HG03457 (cell line): ENCODE results near the gene MIA.
"Not testable (repeated sequence)": the region's sequence is repeated elsewhere in the genome, so short reads cannot be mapped to it uniquely, and the experiment has no call there.

Experiments used
- ATAC-seq: cut with Tn5 transposase; IDR thresholded peaks from one replicate; pipeline ENCODE4 v1.9.1; 2021; ENCODE audit warnings: moderate number of reproducible peaks; ENCODE audit not compliant: unreplicated experiment

Gene MIA

DNA sequence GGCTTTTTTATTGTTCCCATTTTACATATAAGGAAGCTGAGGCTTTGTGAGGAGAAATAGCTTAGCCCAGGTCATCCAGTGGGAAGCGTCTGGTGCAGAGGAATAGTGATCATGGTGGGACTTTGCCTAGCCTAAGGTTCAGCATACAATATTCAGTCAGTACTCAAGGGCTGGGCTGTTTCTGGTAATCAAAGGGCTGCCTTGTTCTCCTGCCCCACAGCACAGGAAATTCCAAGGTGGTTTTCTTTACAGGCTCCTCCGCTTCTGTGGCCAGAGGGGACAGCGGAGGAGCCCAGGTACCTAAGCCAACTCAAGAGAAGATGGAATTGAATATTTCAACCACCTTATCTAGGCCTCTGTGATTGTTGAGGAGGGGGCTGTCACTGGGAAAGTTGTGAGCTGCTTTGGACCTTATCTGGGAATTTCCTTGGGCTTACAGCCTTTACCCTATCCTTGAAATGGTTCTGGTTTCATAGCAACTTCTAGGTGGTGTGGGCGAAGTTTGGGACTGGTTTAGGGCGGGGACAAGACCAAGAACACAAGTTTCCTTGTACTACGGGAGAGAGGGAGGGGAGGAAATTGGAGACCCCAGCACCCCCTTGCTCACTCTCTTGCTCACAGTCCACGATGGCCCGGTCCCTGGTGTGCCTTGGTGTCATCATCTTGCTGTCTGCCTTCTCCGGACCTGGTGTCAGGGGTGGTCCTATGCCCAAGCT lies at the start of gene MIA:
MIA (plus strand) TSS at position 606 of the 716 bp plus-strand sequence; CDS start at position 628, 22 bp downstream.
- no peak for ATAC-seq

DNA sequence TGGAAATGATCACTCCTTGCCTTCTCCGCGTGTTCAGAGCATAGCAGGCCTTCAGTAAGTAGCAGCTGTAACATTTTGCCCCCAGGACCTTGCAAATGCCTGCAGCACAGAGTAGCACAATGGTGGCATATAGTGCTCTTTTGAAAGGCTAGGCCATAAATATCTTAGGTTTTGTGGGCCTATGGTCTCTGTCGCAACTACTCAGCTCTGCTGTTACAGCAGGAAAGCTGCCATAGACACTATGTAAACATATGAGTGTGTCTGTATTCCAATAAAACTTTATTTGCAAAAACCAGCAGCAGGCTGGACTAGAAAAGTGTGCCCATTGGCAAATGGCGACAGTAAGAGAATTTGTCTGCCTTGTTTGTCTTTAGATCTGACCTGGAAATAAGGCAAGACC lies 49.0 kb upstream of the MIA start:
- ATAC-seq, result no peak

DNA sequence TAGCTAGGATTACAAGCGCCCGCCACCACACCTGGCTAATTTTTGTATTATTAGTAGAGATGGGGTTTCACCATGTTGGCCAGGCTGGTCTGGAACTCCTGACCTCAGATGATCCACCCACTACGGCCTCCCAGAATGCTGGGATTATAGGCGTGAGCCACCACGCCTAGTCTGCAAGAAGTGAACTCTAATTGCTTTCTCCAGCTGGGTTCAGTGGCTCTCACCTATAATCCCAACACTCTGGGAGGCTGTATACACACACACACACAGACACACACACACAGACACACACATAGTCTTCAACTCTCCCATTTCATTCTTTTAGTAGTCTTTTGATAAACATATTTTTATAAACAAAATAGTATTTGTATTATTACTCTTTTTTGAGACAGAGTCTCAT lies 45.3 kb upstream of the MIA start:
- ATAC-seq, result not testable (repeated sequence)

DNA sequence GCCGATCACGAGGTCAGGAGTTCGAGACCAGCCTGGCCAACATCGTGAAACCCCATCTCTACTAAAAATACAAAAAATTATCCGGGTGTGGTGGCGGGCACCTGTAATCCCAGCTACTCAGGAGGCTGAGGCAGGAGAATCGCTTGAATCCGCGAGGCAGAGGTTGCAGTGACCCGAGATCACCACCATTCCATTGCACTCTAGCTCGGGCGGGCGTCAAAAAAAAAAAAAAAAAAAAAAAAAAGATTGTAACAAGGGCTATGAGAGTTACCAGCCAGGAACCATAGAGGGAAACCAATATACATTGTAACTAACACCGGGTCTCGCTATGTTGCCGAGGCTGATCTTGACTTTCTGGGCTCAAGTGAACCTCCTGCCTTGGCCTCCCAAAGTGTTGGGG lies 43.0 kb upstream of the MIA start:
- ATAC-seq, result not testable (repeated sequence)

DNA sequence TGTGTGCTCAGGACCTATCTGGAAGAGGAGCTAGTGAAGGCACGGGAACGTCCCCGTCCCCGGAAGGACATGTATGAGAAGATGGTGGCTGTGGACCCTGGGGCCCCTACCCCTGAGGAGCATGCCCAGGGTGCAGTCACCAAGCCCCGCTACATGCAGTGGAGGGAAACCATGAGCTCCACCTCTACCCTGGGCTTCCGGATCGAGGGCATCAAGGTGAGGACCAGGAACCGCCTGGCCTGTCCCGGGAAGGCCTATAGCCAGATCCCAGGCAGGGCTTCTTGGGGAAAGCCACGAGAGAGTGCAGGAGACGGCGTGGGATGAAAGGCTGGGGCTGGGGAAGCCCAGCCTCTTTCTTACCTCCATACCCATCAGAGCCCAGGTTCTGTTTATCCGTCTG lies 42.2 kb upstream of the MIA start:
- no peak for ATAC-seq

- ATAC-seq, result no peak
These were observed 40.1 kb upstream of the MIA start for GRCh38 chr19:40735013-40735771.

DNA sequence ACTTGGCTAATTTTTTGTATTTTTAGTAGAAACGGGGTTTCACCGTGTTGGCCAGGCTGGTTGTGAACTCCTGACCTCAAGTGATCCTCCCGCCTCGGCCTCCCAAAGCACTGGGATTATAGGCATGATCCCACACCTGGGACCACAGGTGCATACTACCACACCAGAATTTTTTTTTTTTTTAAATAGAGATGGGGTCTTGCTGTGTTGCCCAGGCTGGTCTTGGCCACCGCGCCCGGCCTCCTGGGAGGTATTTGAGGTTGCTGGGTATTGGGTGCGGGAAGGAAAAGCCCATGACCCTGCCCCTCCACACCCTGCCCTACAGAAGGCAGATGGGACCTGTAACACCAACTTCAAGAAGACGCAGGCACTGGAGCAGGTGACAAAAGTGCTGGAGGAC lies 38.7 kb upstream of the MIA start:
- no peak for ATAC-seq

- no peak for ATAC-seq
These were observed 38.1 kb upstream of the MIA start for GRCh38 chr19:40737102-40737644.

GRCh38 chr19:40739030-40739839 lies 36.1 kb upstream of the MIA start:
- ATAC-seq, result no peak

GRCh38 chr19:40739871-40740703 lies 35.2 kb upstream of the MIA start:
- no peak for ATAC-seq

DNA sequence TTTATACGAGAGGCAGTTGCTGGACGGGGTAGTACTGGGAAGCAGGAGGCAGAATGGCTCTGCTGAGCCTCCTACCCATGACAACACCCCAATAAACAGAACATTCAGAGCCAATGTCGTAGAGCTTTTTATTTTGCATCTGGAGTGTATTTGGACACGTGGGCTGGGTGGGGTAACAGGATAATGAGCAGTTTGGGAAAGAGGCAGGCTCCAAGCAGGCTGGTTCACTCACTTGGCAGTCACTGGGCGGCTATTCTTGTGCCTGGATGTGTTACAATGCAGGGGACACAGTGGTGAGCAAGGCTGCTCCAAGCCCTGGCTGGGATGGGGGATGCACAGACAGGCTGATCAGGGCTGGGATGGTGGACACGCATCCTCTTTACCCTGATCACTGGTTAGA lies 34.6 kb upstream of the MIA start:
- ATAC-seq, result no peak

- no peak for ATAC-seq
These were observed 33.6 kb upstream of the MIA start for GRCh38 chr19:40741527-40742390.

- ATAC-seq, result no peak
These were observed 32.8 kb upstream of the MIA start for GRCh38 chr19:40742477-40742876.

- ATAC-seq, result no peak
These were observed 32.4 kb upstream of the MIA start for GRCh38 chr19:40742886-40743285.

DNA sequence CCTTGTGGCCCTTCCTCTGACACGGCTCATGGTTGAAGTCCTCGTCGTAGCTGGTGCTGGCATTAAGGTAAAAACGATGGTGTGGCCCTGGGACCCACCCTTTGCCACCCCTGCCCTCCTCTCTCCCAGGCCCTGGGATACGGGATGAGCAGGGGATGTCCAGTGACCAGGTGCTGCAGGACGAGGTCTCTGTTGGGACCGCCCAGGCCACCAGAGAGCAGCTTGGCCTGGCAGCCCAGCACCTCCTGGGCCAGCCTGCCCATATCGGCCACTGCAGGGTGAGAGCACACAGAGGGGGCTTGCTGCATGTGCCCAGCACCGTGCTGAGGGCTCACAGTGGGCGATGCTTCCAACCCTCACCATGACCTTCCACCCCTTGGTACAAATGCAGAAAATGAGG lies 31.4 kb upstream of the MIA start:
- no peak for ATAC-seq

DNA sequence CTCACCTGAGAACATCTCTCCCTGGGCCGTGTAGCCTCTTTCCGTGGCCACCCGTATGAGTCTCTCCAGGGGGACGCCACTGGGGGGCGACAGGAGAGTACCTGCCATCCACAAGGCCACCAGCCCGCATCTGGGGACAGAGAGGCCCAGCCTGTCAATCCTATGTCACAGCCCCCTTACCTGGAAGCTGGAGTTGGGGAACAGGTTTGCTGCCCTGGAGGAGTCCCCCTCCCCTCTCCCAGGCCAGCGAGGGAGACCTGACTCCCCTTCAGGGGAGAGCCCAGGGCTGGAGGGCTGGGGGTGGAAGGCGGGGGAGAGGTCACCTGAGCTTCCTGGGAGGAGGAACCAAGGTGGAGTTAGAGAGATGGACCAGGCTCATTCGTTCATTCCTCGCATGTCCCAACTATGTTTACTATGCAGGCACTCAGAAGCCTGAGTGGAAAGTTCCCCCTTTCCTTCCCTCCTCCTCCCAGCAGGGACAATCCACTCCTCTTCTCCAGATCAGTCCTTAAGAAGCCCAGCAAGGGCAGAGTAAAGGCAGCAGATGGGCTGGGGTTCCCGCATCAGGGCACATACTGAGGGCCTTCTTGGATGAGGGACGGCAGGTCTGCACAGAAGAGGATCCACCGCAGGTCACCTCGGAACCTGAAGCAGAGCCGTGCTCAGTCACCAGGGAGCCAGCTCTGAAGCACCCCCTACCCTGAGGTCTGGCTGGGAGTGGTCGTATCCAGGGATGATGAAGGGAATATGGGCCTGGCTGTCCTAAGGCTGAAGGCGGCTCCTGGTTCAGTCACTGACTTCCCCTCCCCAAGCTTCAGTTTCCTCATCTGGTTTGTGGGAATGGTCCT lies 30.5 kb upstream of the MIA start:
- ATAC-seq, result no peak

DNA sequence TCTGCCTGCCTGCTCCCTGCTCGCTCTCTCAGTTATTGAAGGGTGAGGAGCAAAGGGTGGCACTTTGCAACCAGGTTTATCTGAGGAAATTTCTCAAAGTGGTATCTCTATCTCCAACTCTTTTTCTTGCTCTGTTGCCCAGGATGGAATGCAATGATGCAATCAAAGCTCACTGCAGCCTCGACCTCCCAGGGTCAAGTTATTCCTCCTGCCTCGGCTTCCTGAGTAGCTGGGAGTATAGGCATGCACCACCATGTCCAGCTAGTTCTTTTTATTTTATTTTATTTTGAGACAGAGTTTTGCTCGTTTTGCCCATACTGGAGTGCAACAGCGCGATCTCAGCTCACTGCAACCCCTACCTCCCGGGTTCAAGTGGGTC lies 29.9 kb upstream of the MIA start:
- no peak for ATAC-seq

DNA sequence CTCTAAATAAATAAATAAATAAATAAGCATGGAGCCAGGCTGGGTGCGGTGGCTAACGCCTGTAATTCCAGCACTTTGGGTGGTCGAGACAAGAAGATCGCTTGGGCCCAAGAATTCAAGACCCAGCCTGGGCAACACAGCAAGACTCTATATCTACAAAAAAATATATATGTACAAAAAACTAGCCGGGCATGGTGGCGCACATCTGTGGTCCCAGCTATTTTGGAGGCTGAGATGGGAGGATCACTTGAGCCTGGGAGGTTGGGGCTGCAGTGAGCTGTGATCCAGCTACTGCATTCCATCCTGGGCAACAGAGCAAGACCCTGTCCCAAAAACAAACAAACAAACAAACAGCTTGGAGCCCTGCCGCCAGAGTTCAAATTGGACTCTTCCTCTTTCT lies 27.8 kb upstream of the MIA start:
- ATAC-seq, result no peak
